SU-DHL-6 (cell line): ENCODE measurements around the gene BMPR1B.

Source experiments
- H2AFZ ChIP-seq: fragments of 200-600 bp; sonication (generic); 2 replicates; pipeline ENCODE4 v1.6.1; 2014; ENCODE audit warnings: low read depth, mild to moderate bottlenecking, moderate library complexity, mixed read lengths, antibody characterized with exemption, low read length; ENCODE audit not compliant: severe bottlenecking
- H3F3A ChIP-seq: fragments of 200-600 bp; shearing (Covaris generic); 2 replicates; pipeline ENCODE4 v1.6.0; 2016; ENCODE audit warnings: antibody characterized with exemption, mild to moderate bottlenecking; ENCODE audit not compliant: insufficient read depth
- H3K27ac ChIP-seq: fragments of 200-600 bp; sonication (generic); 2 replicates; pipeline ENCODE4 v1.5.1; 2016; ENCODE audit warnings: low read depth, mild to moderate bottlenecking, low read length, moderate library complexity, mixed read lengths
- H3K27me3 ChIP-seq: fragments of 200-600 bp; sonication (generic), shearing (Covaris generic); 2 replicates; pipeline ENCODE4 v1.6.0; 2014; ENCODE audit warnings: mild to moderate bottlenecking, low read length
- H3K36me3 ChIP-seq: fragments of 200-600 bp; sonication (generic); 2 replicates; pipeline ENCODE4 v1.6.1; 2014; ENCODE audit warnings: mild to moderate bottlenecking, low read length, mixed read lengths
- H3K4me2 ChIP-seq: fragments of 300-600, 200-600 bp; shearing (Covaris generic), sonication (generic); 2 replicates; pipeline ENCODE4 v1.6.0; 2014; ENCODE audit warnings: low read length, low read depth, mild to moderate bottlenecking; ENCODE audit not compliant: poor library complexity, severe bottlenecking
- H3K4me3 ChIP-seq: fragments of 200-600 bp; sonication (generic); 2 replicates; pipeline ENCODE4 v1.5.1; 2014; ENCODE audit warnings: antibody characterized with exemption, low read length, mild to moderate bottlenecking, mixed read lengths; ENCODE audit not compliant: insufficient read depth, poor library complexity, severe bottlenecking
- H3K79me2 ChIP-seq: fragments of 200-600 bp; sonication (generic); 2 replicates; pipeline ENCODE4 v1.6.1; 2014; ENCODE audit warnings: mild to moderate bottlenecking, low read length, moderate library complexity; ENCODE audit not compliant: insufficient read depth
- H3K9ac ChIP-seq: fragments of 200-600 bp; sonication (generic); 2 replicates; pipeline ENCODE4 v1.7.0; 2014; ENCODE audit warnings: mild to moderate bottlenecking, low read length
- H3K9me2 ChIP-seq: fragments of 200-600 bp; sonication (generic); replicated peaks from 2 replicates; pipeline ENCODE4 v1.6.1; 2014; ENCODE audit warnings: low read length; ENCODE audit not compliant: insufficient read depth
- H3K9me3 ChIP-seq: fragments of 200-600 bp; sonication (generic); 2 replicates; pipeline ENCODE4 v1.6.1; 2014; ENCODE audit warnings: low read length, mixed read lengths; ENCODE audit not compliant: insufficient read depth
- H4K20me1 ChIP-seq: fragments of 200-600 bp; sonication (generic); 2 replicates; pipeline ENCODE4 v1.6.1; 2014; ENCODE audit warnings: low read depth, mild to moderate bottlenecking, antibody characterized with exemption, low read length, moderate library complexity, mixed read lengths
- EZH2phosphoT487 ChIP-seq: fragments of 200-600 bp; sonication (generic), shearing (Covaris generic); conservative IDR thresholded peaks from 2 replicates; pipeline ENCODE4 v1.6.1; 2018; ENCODE audit warnings: mild to moderate bottlenecking, antibody characterized with exemption, low read length, moderate library complexity, mixed read lengths
- TF ChIP-seq, protein P1 (sequence below): fragments of 200-600 bp; sonication (generic); IDR thresholded peaks from one replicate; pipeline ENCODE4 v1.5.1; 2017; ENCODE audit warnings: antibody characterized with exemption, mild to moderate bottlenecking, low read length, moderate library complexity; ENCODE audit not compliant: insufficient read depth, poor library complexity, severe bottlenecking

The BMPR1B gene

DNA sequence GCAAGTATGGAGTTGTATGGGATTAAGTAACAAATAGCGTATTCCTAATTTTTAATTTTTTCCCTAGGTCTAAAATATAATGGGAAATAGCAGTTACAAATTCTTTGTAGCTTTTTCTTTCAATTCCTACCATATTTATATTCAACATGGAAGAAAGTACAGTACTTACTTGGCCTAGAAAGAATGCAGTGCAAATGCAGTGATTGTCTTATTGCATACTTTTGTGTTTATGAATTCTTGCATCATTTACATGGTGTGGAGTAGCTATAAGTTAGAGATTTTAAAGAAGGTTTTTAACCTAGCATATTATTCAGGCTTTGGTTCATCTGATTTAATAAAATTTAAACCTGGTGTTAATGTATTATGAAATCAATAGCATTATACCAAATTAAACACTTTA, 263.3 kb downstream of the BMPR1B start:
- H3K9me2 ChIP-seq = no peaks in the 10 kb centered on the region
- no peak overlapping the region for H3K4me2 ChIP-seq
- no peaks in the 10 kb centered on the region for H4K20me1 ChIP-seq
- no peaks in the 10 kb centered on the region for H3F3A ChIP-seq
- H3K4me3 ChIP-seq = no peak overlapping the region
- H3K27ac ChIP-seq = no peak overlapping the region
- TF ChIP-seq, protein P1, sequence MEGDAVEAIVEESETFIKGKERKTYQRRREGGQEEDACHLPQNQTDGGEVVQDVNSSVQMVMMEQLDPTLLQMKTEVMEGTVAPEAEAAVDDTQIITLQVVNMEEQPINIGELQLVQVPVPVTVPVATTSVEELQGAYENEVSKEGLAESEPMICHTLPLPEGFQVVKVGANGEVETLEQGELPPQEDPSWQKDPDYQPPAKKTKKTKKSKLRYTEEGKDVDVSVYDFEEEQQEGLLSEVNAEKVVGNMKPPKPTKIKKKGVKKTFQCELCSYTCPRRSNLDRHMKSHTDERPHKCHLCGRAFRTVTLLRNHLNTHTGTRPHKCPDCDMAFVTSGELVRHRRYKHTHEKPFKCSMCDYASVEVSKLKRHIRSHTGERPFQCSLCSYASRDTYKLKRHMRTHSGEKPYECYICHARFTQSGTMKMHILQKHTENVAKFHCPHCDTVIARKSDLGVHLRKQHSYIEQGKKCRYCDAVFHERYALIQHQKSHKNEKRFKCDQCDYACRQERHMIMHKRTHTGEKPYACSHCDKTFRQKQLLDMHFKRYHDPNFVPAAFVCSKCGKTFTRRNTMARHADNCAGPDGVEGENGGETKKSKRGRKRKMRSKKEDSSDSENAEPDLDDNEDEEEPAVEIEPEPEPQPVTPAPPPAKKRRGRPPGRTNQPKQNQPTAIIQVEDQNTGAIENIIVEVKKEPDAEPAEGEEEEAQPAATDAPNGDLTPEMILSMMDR = no peak
- TF ChIP-seq EZH2phosphoT487 = no peak
- no peaks in the 10 kb centered on the region for H3K9me3 ChIP-seq
- no peaks in the 10 kb centered on the region for H3K27me3 ChIP-seq
- H2AFZ ChIP-seq = no peak overlapping the region
- H3K9ac ChIP-seq = no peak overlapping the region
- H3K36me3 ChIP-seq = no peaks in the 10 kb centered on the region
- no peaks in the 10 kb centered on the region for H3K79me2 ChIP-seq

DNA sequence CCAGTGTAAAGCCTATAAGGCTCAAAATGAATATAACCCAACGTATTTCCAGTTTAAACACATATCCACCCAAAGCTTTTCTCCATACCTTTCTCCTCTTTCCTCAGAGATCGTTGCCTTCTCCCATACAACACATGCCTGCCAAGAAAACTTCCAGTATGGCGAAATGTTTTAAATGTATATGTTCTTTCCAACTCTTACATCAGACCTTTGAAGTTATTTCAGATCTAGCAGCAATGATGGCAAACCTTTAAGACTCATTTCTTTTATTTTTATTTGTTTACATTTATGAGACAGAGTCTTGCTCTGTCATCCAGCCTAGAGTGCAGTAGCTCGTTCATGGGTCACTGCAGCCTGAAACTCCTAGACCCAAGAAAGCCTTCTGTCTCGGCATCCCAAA, 265.4 kb downstream of the BMPR1B start:
- TF ChIP-seq, protein P1 = no peak
- no peak for TF ChIP-seq EZH2phosphoT487
- Histone ChIP-seq H3K27ac (no peak overlapping the region), H3K79me2 (no peaks in the 10 kb centered on the region), H4K20me1 (no peaks in the 10 kb centered on the region), H3K36me3 (no peaks in the 10 kb centered on the region), H3K4me2 (no peak overlapping the region), H3K27me3 (no peaks in the 10 kb centered on the region), H3F3A (no peaks in the 10 kb centered on the region), H2AFZ (no peak overlapping the region), H3K9ac (no peak overlapping the region), H3K4me3 (no peak overlapping the region), H3K9me2 (no peaks in the 10 kb centered on the region), H3K9me3 (no peaks in the 10 kb centered on the region)

DNA sequence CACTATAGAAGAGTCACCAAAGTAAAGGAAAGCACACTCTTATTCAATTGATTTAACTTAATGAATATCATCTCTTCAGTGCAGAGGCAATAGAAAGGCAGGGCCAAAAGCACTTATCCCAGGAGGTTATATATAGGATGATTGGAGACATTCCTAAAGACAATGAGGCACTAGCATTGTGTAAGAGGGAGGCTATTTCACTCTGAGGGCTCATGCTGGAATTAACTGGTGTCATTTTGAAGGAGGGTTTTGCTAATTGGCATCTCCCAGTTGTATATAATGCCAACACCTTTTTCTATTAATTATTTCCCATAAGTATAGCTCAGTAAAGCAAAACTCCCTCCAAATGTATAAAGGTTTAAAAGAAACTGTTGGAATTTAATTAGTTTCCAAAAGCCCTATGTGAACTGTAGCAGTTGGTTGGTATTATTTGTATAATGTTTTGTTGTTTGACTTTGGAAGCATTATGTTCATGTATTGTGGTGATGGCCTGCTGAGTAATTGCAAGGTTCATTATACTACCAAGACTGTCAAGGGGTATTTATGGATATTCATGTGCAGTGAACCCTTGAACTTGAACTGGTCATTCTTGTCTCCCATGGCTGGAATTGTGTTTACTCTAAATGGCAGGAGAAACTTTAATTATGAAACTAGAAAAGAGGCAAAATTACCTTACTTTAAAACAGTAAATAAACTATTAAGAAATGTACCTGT, 270.3 kb downstream of the BMPR1B start:
- Histone ChIP-seq H3K4me2 (no peak overlapping the region), H3K4me3 (no peak overlapping the region), H3F3A (no peaks in the 10 kb centered on the region), H3K9me3 (no peaks in the 10 kb centered on the region), H3K9ac (no peak overlapping the region), H3K27me3 (no peaks in the 10 kb centered on the region), H3K36me3 (no peaks in the 10 kb centered on the region), H3K27ac (no peak overlapping the region), H3K9me2 (no peaks in the 10 kb centered on the region), H3K79me2 (no peaks in the 10 kb centered on the region), H2AFZ (no peak overlapping the region), H4K20me1 (no peaks in the 10 kb centered on the region)
- TF ChIP-seq EZH2phosphoT487 = no peak
- TF ChIP-seq, protein P1 = no peak
